ENCODE measurements around the gene PRKAG1.
"Not testable (repeated sequence)": the region's sequence is repeated elsewhere in the genome, so short reads cannot be mapped to it uniquely, and the experiment has no call there.

The PRKAG1 gene

DNA sequence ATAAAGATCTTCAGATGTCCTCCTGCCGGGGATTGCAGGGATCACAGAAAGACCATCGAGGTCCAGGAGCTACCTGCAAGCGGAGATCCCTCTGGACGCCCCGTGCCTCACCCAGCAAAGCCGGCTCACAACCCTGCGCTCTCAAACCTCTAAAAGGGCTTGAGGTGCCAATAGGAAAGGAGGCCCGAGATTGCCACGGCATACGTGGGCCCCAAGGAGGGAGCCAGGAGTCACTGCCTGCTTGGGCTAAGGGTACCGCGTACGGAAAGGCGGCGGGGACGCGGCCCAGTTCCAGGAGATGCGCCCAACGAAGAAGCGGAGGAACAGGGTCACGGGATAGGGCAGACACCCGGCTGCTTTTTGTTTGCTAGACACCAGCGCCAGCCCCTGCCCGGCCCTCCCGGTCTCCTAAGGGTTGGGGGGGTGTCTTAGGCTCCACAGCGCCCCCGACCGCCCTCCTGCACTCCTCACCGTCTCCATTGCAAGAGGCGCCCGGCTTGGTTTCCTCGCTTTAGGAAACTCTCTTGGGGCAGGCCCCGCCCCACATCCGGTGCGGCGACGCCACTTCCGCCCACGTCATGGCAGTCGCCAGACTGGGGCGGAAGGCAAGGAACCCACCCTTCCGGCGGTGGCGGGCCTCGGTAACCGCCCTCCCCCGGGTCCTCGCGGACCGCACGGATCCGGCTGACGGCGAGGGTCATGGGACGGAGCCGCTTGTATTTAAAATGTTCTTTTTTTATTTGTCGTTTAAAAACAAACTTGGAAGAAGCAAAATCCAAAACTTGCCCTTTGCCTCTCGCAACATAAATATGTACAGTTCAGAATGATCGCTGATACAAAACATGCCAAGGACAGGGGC lies at the start of gene PRKAG1:
PRKAG1 (minus strand) TSS at position 516 of the 859 bp plus-strand sequence; CDS start at position 480, 36 bp downstream.
- peak; percentile 77 for DNase-seq (ENCODE audit: low read depth)

DNA sequence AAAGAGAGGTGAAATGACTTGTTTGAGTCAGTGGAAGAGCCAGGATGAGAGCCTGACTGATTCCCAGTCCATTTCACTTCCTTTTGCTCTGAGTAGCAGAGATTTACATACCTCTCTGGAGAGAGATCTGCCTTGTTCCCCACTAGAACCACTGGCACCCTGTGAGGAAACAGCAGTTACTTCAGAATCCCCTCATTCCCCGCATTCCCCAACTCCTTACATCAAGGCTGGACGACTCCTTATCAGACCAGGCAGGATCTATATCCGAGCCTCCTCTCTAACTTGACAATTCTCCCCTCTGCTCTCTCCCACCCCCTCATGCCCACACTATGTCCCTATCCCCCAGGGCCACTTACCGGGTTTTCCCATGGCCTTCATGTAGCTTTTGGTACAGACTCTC lies 47.5 kb upstream of the PRKAG1 start:
- no peak for DNase-seq (ENCODE audit: low read depth)

DNA sequence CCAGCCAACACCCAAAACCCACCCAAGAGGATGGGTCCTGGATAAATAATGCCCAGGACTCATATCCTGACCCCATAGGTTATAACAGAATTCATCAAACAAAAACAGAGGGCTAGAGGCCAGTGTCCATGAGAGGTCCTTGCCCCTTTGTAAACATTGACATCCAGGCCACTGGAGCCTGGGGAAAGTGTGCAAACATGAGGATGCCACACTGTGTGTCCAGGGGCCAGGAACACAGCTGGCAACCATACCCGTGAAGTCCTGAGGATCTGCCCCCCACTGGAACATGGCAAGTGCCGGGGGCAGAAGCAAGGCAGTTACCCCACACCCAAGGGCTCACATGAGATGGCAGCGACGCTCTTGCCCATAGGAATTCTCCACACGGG lies 46.2 kb upstream of the PRKAG1 start:
- no peak for DNase-seq (ENCODE audit: low read depth)

DNA sequence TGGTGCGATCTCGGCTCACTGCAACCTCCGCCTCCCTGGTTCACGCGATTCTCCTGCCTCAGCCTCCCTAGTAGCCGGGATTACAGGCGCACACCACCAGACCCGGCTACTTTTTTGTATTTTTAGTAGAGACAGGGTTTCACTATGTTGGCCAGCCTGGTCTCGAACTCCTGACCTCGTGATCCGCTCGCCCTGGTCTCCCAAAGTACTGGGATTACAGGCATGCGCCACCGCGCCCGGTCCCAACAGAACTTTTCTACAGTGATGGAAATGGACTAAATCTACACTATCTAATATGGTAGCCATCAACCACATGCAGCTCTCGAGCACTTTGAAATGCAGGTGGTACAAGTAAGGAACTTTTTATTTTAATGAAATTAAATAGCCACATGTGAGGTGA lies 43.3 kb upstream of the PRKAG1 start:
- not testable (repeated sequence) for DNase-seq (ENCODE audit: low read depth)

DNA sequence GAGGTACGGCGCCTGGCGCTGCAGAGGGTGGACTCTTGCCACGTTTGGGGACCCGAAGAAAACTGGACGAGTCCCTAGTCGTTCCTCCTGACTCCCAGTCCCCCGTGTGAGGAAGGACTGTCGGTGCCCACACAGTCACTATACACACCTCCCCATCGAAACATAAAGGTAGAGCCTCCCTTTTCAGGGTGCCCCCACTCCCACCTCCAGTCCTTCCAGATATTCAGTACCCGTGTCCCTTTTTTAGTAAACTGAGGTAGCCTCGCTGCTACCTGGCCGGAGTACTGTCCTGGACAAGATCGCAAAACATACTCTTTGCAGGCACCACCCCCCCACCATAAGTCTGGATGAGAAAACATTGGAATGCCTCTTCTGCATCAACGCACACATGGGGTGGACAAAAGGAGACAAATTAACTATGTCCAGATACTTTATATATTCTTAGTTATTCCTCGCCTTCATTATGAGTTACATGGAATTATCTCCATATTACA lies 42.6 kb upstream of the PRKAG1 start:
- DNase-seq (ENCODE audit: low read depth), result no peak

DNA sequence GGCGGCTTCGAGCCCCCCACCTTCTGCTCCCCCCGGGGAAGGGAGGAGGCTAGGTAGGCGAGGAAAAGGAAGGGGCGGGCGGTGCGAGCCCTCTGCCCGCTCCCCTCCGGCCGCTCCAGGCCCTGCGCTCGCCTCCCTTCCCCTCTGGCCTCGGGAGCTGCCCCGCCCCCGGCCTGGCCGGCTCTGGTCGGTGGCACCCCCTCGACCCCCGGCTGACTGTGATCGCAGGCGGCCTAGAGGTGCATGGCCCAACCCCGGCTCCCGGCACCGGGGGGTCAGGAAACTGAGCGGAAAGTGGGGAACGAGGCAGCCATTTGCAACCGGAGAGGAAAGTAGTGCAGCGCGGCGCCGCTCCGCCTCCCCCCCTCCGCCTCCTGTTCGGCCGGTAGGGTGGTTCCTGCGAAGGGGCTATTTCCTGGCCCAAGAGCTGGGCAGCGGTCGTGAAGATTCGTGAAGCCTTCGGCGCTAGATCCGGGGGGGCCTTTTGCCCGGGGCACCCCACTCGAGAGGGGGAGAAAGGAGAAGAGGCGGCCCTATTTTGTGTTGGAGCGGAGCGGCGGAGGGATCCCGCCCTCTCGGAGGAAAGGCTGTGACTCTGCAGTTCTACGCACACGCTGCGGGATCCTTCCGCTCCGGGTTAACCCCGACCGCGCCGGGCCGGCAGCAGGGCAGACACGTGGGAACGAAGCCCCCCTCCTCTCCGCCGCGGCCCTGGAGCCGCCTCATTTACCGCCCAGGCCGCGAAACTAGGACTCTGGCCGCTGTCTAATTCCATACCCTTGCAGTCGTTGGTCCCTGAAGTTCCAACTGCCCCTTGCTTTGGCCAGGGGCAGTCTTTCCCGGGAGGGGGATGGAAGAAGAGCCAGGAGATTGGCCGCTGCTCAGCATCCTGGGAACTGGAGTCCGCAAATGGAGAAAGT lies 41.9 kb upstream of the PRKAG1 start, which contains the start of gene KMT2D:
KMT2D (minus strand) TSS at position 558 of the 920 bp plus-strand sequence. CDS start 5,470 bp downstream, outside the sequence.
- peak; percentile 85 for DNase-seq (ENCODE audit: low read depth)

DNA sequence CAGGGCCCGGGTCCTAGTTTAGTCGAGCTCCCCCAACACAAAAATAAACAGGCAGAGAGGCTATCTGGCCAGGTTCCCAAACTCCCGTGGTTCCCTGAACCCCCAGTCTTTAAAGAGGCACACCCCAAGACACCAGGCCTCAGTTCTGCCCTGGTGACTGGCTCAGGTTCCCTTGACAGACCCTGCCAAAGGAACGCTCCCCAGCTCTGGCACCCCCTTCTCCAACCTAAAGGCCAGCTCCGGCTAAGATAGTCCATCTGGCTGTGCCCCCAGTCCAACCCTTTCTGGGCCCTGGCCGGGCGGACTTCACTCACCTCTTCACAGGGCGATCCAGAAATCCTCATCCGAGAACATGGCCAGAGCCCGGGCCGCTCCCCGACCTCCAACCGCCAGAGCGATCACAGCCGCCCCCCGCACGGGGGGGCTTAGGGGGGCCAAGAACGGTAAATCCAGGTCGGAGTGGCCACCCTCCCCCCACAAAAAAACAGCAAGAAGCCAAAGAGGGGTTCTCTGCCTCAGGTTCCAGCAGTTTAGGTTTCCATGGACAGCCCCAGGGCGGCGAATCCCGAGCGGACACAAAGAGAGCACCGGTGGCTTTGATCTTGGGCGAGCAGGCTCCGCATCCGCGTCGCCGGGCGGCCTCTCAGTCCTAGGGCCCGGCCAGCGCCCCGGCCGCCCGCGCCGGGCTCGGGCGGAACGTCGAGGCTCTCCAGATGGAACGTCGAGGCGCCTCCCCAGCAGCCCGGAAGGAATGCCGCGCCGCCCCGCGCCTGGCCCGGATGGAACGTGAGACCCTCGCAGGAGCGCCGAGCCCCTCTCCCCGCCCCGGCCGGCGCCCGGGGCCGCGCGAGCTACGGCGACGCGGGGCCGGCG lies 41.0 kb upstream of the PRKAG1 start:
- no peak for DNase-seq (ENCODE audit: low read depth)

DNA sequence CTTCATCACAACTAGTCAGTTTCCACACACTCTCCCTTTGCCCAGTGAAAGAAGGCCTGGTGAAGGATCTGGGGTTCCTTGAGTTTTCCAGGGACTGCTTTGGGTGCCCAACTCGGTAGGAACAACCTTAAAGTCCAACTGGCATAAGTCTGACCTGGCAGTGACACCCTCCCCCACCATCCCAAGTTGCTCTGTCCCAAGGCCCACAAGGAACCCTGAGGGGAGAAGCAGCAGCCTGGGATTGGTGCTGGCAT lies 40.4 kb upstream of the PRKAG1 start:
- DNase-seq (ENCODE audit: low read depth), result no peak

DNA sequence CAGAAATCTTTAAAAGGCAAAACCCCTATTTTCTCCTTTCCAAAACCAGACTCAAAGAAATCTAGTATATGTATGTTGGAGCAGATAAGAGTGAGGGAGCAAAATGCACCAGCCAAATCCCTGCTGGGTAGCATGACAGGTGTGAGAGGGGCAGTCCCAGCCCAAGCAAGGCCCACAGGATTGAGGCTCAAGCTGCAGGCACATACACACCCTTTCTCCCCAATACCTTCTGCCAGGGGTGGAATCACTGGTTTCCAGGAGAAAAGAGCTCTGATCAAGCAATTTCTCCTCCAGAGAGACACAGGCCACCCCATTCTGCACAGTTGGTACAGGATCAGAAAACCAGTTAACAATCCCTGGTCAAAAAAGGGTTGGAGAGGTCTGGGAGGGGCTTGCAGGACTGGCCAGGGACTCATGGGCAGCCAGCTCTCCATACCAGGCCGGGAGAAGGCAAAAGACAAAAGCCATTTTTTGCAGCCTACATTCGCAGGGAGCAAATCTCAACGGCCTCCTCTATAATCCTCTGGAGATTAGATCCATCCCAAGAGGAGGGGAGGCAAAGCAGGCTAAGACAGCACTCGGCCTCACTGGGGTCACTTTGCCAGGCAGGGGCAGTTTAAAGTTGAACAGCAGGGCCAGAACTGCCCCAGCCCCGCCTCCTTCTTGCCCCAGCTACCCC lies 39.9 kb upstream of the PRKAG1 start:
- DNase-seq (ENCODE audit: low read depth), result no peak

DNA sequence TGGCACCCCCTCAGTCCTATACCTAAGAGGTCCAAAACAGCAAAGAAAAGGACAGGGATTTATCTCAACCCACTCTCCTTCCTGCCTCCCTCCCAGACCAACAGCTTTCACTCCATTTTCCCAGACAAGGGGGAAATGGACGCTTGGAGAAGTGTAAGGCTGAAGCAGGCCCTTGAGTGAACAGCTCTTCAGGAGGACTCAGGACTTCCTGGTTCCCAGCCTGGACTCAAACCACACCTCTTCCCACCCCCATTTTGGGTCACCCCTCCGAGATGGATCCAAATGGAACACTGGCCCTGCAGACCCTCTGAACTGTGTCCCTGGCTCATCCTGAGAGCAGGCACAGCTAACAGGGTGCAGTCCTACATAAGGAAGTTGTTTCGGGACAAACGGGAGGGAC lies 39.3 kb upstream of the PRKAG1 start:
- no peak for DNase-seq (ENCODE audit: low read depth)

DNA sequence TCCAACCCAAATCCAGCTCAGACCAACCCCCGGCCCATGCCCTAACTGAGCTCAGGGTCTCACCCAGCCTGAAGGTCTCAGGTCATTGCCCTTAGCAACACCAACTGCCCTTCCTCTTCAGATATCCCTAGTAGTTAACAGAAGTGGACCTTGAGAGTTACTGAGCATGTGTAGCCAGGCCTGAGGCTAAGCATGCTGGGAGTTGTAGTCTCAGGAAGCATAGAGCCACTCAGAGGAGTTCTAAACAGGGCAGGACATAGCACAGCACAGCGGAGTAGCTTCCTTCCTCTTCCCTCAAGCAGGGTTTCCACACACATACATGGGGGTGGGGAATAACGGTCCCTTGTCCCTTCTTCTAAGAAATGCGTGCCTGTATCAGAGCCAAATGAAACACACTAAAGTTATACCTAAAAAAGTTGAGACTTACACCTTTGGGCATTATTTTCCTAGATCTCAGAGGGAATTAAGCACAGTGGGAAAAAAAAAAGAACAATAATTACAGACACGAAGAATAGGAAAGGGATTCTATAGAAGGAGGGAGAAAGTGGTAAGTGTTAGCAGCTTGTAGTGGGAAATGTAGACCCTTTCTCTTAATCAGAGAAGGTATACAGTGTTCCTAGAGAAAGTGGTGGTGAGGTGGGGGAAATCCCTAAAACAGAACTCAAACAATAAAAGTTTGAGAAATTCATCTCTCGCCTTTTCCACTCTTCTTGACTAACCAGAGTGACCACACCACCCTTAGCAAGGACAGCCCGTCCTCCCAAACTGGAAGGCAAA lies 37.6 kb upstream of the PRKAG1 start:
- DNase-seq (ENCODE audit: low read depth), result no peak

DNA sequence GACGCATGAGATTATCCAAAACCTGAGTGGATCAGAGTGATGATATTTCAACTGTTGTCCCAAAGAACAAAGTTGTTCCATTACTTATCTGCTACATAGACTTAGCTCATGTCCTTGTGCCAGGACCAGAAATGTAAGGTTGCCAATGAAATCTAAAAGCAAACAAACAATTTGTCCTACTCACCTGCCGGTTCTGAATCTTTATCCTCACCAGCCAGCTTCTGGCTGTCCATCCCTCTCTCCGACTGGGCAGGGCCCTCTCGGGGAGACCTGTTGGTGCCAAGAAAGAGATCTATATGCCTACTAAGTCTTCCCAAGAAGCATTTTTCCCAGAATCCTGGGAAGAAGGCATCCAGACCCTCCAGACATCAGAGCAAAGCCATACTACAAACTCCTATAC lies 36.5 kb upstream of the PRKAG1 start:
- DNase-seq (ENCODE audit: low read depth), result no peak

DNA sequence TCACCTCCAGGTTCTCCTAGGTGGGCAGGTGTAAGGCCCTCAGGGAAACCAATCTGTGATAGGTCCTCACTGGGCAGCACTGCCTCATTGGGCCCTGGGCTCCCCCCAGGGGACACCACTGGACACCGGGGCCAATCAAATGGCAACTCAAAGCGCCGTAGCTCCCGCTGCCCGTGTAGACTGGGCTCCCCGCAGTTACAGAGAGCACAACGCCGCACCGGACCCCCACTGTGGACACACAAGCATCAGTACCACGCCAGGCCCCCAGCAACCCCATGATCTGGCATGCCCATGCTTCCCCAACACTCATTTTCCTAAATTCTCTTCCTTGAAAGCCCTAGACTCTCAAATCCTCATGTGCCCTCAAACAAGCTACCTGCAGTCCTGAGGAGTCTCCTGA lies 35.9 kb upstream of the PRKAG1 start:
- no peak for DNase-seq (ENCODE audit: low read depth)

DNA sequence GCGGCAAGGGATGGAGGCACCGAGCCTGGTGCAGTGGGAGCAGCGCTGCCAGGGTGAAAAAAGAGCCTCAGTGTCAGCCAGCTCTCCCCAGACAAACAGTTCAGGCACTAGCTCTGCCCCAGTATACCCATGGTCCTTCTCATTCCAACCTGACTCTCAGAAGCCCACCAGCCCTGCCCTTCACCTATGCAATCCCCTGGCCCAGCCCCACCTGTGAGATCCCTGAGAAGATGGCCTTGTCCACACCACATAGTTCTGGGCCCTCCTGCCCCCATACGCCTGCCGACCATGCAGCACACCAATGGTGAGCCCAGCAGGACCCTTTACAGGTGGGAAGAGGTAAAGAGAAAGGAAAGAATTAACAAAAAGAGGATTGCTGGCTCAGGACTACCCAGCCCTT lies 35.5 kb upstream of the PRKAG1 start:
- DNase-seq (ENCODE audit: low read depth), result no peak

DNA sequence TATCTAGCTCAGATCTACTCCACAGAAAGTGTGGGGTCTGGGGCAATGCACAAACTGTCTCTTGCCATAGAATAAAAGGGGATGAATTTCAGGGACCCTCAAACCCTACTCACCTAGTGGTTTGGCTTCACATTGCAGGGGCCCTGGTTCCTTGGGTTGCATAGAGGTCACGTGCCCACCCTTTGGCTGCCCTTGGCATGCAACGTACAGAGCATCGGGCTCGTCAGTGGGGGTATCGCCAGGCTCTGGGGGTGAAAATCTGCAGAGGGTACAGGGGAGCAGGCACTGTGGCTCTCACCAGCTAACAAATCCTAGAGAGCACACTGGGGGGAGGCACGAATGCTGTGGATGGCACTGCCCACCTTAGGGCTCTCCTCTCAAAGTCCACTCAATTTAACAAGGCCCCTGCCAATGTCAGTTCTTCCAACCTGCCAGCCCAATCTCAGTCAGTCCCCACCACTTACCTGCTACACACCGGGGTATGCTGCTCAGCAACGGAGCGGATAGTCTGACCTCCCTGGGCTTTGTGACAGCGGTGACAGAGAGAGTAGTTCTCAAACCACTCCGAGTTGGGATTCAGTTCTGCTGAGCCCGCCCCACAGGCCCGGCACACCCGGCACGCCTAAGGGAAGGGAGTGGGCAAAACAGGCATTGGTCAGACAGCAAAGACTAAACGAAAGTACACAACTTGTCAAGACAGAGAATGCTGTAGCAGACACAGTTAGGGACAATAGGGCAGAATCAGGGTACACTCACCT lies 34.1 kb upstream of the PRKAG1 start:
- DNase-seq (ENCODE audit: low read depth), result no peak

DNA sequence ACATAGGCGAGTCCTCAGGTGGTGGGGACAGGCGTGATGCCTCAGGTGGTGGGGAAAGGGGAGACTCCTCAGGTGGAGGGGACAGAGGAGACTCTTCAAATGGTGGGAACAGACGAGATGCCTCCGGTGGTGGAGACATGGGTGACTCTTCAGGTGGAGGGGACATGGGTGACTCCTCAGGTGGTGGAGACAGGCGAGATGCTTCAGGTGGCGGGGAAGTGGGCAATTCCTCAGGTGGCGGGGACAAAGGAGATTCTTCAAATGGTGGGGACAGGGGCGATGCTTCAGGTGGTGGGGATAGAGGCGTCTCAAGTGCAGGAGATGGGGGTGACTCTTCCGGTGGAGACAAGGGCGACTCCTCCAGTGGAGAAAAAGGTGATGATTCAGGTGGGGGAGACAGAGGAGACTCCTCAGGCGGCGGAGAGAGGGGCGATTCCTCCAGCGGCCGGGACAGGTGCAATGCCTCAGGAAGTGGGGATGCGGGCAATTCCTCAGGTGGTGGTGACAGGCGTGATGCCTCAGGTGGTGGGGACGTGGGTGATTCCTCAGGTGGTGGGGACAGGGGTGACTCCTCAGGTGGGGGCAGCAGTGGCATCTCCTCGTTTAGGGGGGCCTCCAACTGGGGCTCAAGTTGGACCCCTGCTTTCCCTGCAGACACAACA lies 33.3 kb upstream of the PRKAG1 start:
- DNase-seq (ENCODE audit: low read depth), result no peak

DNA sequence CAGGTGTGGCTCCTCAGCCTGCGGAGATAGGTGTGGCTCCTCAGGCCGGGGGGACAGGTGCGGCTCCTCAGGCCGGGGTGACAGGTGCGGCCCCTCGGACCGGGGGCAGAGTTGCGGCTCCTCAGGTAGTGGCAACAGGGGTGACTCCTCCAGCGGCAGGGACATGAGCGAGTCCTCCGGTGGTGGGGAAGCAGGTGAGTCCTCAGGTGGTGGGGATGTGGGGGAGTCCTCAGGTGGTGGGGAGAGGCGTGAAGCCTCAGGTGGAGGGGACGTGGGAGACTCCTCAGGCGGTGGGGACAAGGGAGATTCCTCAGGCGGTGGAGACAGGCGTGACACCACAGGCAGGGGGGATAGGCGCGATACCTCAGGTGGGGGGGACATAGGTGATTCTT lies 32.8 kb upstream of the PRKAG1 start:
- DNase-seq (ENCODE audit: low read depth), result no peak

DNA sequence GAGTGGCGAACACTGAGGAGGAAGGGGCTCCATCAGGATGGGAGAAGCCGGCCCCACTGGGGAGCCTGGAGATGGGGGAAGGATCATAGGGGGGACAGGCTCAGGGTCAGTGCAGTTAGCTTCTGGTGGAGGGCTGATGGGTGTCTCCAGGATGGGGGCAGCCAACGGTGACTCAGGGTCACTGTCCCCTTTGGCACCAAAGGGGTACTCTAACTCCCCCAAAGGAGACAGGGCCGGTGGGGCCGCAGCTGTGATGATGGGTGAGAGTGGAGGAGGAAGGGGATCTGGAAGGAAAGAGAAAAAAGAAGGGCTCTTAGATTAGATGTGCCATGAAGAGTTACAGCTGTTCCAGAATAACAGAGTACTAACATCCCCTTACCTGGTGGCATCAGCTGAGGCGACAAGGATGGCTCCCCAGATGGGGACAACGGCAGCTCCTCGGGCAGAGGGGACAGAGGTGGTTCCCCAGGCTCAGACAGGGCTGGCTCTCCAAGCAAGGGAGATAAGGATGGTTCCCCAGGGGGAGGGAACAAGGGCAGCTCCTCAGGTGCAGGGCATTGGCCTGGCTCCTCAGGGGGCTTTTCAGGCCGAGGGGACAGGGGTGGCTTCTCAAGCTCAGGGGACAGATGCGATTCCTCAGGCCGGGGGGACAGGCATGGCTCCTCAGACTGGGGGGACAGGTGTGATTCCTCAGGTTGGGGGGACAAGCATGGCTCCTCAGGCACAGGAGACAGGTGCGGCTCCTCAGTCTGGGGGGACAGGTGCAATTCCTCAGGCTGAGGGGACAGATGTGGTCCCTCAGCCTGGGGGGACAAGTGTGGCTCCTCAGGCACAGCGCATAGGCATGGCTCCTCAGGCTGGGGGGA lies 32.2 kb upstream of the PRKAG1 start:
- DNase-seq (ENCODE audit: low read depth), result no peak

All from HS-5 (cell line).